Measurements from ENCODE around the gene NRL. TPM values are rescaled to one million over a fixed set of nuclear protein-coding genes. Genes with fewer than 3 reads are reported as not detected.
A peak's percentile ranks its signal among the peaks of the same experiment; 100 is the strongest.
"Not testable (repeated sequence)": the region's sequence is repeated elsewhere in the genome, so short reads cannot be mapped to it uniquely, and the experiment has no call there.

NRL gene
- total and polyA plus RNA-seq, 11 donors = 1.3 to 3.0 (median 2.1) TPM

DNA sequence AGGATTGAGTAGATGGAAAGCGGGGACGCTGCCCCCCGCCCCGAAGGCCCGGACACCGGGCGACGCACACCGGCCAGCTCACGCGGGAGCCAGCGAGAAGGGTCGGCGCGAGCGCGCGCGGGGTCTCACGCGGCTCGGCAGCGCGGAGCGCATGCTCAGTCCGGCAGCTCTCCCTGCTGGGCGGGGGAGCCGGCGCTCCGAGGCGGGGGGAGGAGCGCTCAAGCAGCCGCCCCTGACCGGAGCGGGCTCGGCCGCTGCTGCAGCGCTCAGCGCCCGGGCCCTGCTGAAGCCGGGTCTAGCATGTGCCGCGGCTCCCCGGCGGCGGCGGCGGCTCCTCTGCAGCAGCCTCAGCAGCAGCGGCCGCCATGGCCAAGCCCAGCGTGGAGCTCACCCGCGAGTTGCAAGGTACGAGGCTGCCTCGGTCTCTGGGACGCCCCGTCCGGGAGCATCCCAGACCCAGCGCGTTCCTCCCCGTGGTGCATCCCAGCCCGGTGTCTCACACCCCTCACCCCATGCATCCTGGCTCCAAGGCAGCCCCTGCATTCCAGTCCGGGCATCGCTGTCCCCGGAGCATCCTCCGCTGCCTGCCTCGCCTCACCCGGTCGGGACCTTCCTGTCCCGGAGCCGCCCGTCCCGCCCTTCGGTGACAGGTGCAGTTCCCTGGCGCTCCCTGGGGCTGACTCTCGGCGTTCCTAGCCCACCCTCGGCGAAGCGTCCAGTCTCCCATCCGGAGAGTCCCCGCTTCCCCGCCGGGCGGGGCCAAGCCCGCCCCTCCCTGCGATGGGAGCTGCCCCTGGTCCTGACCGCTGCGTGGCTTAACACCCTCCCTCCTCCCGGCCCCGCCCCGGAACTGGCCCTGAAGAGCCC, 62.7 kb downstream of the NRL start, which contains the start of gene CARMIL3:
Gene CARMIL3, plus strand, starts transcription at position 221 of the 867 bp plus-strand sequence. Its CDS starts 145 bp downstream, at position 366.
- Histone ChIP-seq H3K4me3 (peak within 1 kb of the TSS; percentile 28 to 75 (median 66)), H3K36me3 (no peaks in the 10 kb centered on the region), H3K9me3 (no peaks in the 10 kb centered on the region), H3K4me1 (peaks cover 0 to 18% (median 9%) of the 10 kb centered on the region in 12 donors), H3K27ac (peak within 1 kb of the TSS in 8 of 12 donors; percentile 14 to 72 (median 50)), H3K27me3 (peaks cover 0 to 6% (median 0%) of the 10 kb centered on the region in 9 donors)
- intact Hi-C loops (cut with DNase I) = no loop called here
- ATAC-seq (peak; percentile 50 to 94 (median 87)), DNase-seq (peak; percentile 52 to 88 (median 70))
- WGBS, 4 donors = 0 to 2% (median 1%) methylated on average over 19 to 92 of the region's 92 CpGs
- TF ChIP-seq, protein P1, sequence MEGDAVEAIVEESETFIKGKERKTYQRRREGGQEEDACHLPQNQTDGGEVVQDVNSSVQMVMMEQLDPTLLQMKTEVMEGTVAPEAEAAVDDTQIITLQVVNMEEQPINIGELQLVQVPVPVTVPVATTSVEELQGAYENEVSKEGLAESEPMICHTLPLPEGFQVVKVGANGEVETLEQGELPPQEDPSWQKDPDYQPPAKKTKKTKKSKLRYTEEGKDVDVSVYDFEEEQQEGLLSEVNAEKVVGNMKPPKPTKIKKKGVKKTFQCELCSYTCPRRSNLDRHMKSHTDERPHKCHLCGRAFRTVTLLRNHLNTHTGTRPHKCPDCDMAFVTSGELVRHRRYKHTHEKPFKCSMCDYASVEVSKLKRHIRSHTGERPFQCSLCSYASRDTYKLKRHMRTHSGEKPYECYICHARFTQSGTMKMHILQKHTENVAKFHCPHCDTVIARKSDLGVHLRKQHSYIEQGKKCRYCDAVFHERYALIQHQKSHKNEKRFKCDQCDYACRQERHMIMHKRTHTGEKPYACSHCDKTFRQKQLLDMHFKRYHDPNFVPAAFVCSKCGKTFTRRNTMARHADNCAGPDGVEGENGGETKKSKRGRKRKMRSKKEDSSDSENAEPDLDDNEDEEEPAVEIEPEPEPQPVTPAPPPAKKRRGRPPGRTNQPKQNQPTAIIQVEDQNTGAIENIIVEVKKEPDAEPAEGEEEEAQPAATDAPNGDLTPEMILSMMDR (IDR thresholded peaks at IDR 0.05) = no peak
- TF ChIP-seq POLR2A (IDR thresholded peaks at IDR 0.05) = peak in 1 of 2 donors; percentile 14

DNA sequence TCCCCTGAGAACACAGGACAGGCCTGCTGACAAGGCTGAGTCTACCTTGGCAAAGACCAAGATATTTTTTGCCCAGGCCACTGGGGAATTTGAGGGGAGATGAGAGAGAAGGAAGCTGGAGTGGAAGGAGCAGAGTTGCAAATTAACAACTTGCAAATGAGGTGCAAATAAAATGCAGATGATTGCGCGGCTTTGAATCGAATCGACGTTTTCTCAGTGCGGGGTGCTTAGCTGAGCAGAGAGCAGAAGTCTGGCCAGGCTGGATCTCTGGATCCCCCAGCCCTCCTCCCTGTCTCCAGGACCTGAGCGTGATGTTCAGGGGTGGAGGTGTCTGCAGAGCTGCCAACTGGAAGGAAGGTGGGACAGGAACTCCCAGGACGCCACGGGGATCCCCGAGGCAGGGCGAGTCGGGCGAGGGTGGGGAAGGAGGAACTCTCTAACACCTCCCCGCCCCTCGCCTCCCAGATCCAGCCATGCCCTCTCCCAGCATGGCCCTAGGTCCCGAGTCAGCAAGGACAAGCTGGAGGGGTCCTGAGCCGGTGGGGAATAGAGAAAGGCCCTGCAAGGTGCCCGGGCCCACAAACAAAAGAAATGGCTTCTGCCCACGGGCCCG, 63.5 kb downstream of the NRL start:
- TF ChIP-seq, protein P1 (IDR thresholded peaks at IDR 0.05) = no peak
- TF ChIP-seq POLR2A (IDR thresholded peaks at IDR 0.05) = no peak
- ATAC-seq (peak in 3 of 4 donors; percentile 14 to 36 (median 27)), DNase-seq (peak in 1 of 5 donors; percentile 38)
- intact Hi-C loops (cut with DNase I) = no loop called here
- peaks cover 0 to 6% (median 0%) of the 10 kb centered on the region in 9 donors for H3K27me3 ChIP-seq
- WGBS, 4 donors = 28 to 50% (median 35%) methylated on average over 18 to 20 of the region's 20 CpGs
- H3K27ac ChIP-seq = peak overlapping the region in 8 of 12 donors; percentile 14 to 72 (median 50)
- no peaks in the 10 kb centered on the region for H3K36me3 ChIP-seq
- H3K9me3 ChIP-seq = no peaks in the 10 kb centered on the region
- peaks cover 0 to 18% (median 9%) of the 10 kb centered on the region in 12 donors for H3K4me1 ChIP-seq
- H3K4me3 ChIP-seq = peak overlapping the region; percentile 28 to 75 (median 66)

DNA sequence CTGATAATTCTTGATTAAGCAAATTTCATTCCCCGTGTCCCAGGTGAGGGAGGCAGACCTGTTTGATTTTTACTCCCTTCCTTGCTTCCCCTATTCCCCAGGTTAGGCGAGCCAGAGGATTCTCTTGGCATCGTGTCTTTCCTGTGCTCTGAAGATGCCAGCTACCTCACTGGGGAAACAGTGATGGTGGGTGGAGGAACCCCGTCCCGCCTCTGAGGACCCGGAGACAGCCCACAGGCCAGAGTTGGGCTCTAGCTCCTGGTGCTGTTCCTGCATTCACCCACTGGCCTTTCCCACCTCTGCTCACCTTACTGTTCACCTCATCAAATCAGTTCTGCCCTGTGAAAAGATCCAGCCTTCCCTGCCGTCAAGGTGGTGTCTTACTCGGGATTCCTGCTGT, 64.0 kb downstream of the NRL start:
- 73 to 83% (median 80%) methylated on average over 8 of the region's 8 CpGs for WGBS, 4 donors
- H3K4me1 ChIP-seq = peaks cover 0 to 18% (median 9%) of the 10 kb centered on the region in 12 donors

DNA sequence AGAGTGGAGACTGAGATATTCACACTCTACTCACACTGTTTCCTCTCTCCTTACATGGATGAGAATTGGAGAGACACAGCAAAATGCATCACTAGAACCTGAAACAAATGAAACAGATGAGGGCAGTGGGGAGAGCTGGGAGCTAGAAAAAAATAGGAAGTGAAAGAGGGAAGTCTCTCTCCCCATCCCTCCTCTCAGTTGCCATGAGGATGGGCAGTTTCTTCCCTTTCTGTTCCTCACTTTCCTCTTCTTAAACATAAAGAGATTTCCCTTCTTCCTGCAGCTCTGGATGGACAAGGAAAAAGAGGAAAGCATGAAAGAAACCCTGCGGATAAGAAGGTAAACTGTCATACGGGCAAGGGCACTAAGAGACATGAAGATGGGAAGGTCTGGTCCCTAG, 65.7 kb downstream of the NRL start:
- H3K4me3 ChIP-seq; H3K27ac ChIP-seq; DNase-seq; H3K36me3 ChIP-seq; intact Hi-C loops (cut with DNase I); ATAC-seq; H3K27me3 ChIP-seq; H3K9me3 ChIP-seq: not testable (repeated sequence)
- 74 to 83% (median 81%) methylated on average over 2 of the region's 2 CpGs for WGBS, 4 donors
- H3K4me1 ChIP-seq = peaks cover 0 to 18% (median 9%) of the 10 kb centered on the region in 12 donors

More for the DNA sequence above, 64.0 kb downstream of the NRL start:
- ATAC-seq; H3K27me3 ChIP-seq; H3K4me3 ChIP-seq; H3K27ac ChIP-seq; intact Hi-C loops (cut with DNase I); H3K9me3 ChIP-seq; DNase-seq; H3K36me3 ChIP-seq: not testable (repeated sequence)

DNA sequence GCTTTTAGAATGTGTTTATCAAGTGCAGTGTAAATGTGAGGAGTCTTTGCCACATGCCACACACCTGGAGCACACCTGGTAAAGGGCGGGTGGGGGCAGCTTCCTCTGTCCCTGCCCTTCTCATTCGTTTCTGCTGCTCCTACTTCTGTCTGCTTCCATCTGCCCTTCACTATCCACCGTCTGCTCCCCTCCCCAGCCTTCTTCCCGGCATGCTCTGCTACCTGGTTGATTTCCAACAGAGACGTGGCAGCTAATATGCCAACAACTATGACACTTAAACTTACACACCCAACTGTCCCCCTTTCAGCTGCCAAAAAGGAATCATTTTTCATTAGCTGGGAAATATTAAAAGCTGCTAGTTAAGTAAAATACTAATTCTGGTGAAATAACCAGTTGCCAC, 72.0 kb downstream of the NRL start:
- no peaks in the 10 kb centered on the region for H3K4me1 ChIP-seq
- 41 to 43% (median 42%) methylated on average over 5 of the region's 5 CpGs for WGBS, 4 donors
- no peak for TF ChIP-seq POLR2A (IDR thresholded peaks at IDR 0.05)
- TF ChIP-seq, protein P1 (IDR thresholded peaks at IDR 0.05) = no peak
- H3K9me3 ChIP-seq = no peaks in the 10 kb centered on the region
- H3K27me3 ChIP-seq = no peaks in the 10 kb centered on the region
- ATAC-seq = peak in 1 of 4 donors; percentile 39
- H3K27ac ChIP-seq = no peak overlapping the region
- no peaks in the 10 kb centered on the region for H3K36me3 ChIP-seq
- no peak overlapping the region for H3K4me3 ChIP-seq
- no peak for DNase-seq
- intact Hi-C loops (cut with DNase I) = no loop called here

All from heart left ventricle (tissue), 16 donors.